T-helper 1 cell treated with Interleukin-12 subunit alpha and Interleukin-12 subunit beta and Interleukin-4 antibody, amounts not matched to agents 30 ng/mL and 1 ng/mL, for 36 hours (primary cell): ENCODE data around the gene TRMO. TPM values are rescaled to one million over a fixed set of nuclear protein-coding genes. Genes with fewer than 3 reads are reported as not detected.
"Not testable (repeated sequence)": the region's sequence is repeated elsewhere in the genome, so short reads cannot be mapped to it uniquely, and the experiment has no call there.

Source experiments
- intact Hi-C: fragments of 100-400 bp; cut with micrococcal nuclease; formaldehyde crosslinking; loops from one replicate; pipeline ENCODE4 v1.15.1; 2024
- total RNA-seq: library from RNA; stranded (reverse); gene quantifications from 2 replicates; pipeline ENCODE4 v1.2.3, GENCODE V29; 2022

Gene TRMO
- 23.0 and 23.3 TPM in 2 replicates for total RNA-seq

GRCh38 chr9:97921959-97922724 is at the start of gene TRMO:
TSS of gene TRMO (minus strand) at chr9:97922500. CDS start at chr9:97922493, 7 bp downstream.
- intact Hi-C loops, result loop anchor here (1.0 to 5.0 kb wide), 15 partner anchors 17 to 1900 kb away; partner anchors contain the start of genes ALG2, ANP32B, NANS and NCBP1

- intact Hi-C loops, result no loop called here
Observed at GRCh38 chr9:97970165-97970564, 47.9 kb upstream of the TRMO start.

- intact Hi-C loops, result no loop called here
Observed at GRCh38 chr9:97969014-97969413, 46.7 kb upstream of the TRMO start.

GRCh38 chr9:97966493-97966892 is 44.2 kb upstream of the TRMO start:
- intact Hi-C loops, result no loop called here

GRCh38 chr9:97964901-97965300 is 42.6 kb upstream of the TRMO start:
- intact Hi-C loops, result no loop called here

GRCh38 chr9:97963232-97963631 is 40.9 kb upstream of the TRMO start:
- intact Hi-C loops, result no loop called here

GRCh38 chr9:97962575-97962974 is 40.3 kb upstream of the TRMO start:
- intact Hi-C loops, result no loop called here

GRCh38 chr9:97962136-97962535 is 39.8 kb upstream of the TRMO start:
- intact Hi-C loops, result no loop called here

- intact Hi-C loops, result no loop called here
Observed at GRCh38 chr9:97961361-97961760, 39.1 kb upstream of the TRMO start.

GRCh38 chr9:97960678-97961328 is 38.5 kb upstream of the TRMO start:
- intact Hi-C loops, result not testable (repeated sequence)

- intact Hi-C loops, result no loop called here
Observed at GRCh38 chr9:97959585-97959984, 37.3 kb upstream of the TRMO start.

GRCh38 chr9:97958812-97959511 is 36.7 kb upstream of the TRMO start:
- intact Hi-C loops, result no loop called here

GRCh38 chr9:97956331-97956730 is 34.0 kb upstream of the TRMO start:
- intact Hi-C loops, result no loop called here

- intact Hi-C loops, result loop anchor here (1.0 to 2.0 kb wide), 8 partner anchors 16 to 309 kb away; partner anchors contain the start of genes ANP32B and HEMGN
Observed at GRCh38 chr9:97954550-97954989, 32.3 kb upstream of the TRMO start.

GRCh38 chr9:97950873-97951272 is 28.6 kb upstream of the TRMO start:
- intact Hi-C loops, result not testable (repeated sequence)

- intact Hi-C loops, result not testable (repeated sequence)
Observed at GRCh38 chr9:97947094-97947493, 24.8 kb upstream of the TRMO start.

GRCh38 chr9:97945470-97945869 is 23.2 kb upstream of the TRMO start:
- intact Hi-C loops, result not testable (repeated sequence)

GRCh38 chr9:97944612-97945011 is 22.3 kb upstream of the TRMO start:
- intact Hi-C loops, result no loop called here

- intact Hi-C loops, result no loop called here
Observed at GRCh38 chr9:97943308-97943855, 21.1 kb upstream of the TRMO start.

- intact Hi-C loops, result no loop called here
Observed at GRCh38 chr9:97941323-97941722, 19.0 kb upstream of the TRMO start.

GRCh38 chr9:97940741-97941140 is 18.4 kb upstream of the TRMO start:
- intact Hi-C loops, result no loop called here

- intact Hi-C loops, result no loop called here
Observed at GRCh38 chr9:97940233-97940632, 17.9 kb upstream of the TRMO start.
